Limb (tissue), 2 donors: ENCODE results near the gene PUM1.

Source experiments
- DNase-seq, 2 donors: peaks; one replicate each; pipeline ENCODE4 v3.0.0-alpha.2; 2016; ENCODE audit errors: extremely low spot score in 2 of 2

The PUM1 gene

DNA sequence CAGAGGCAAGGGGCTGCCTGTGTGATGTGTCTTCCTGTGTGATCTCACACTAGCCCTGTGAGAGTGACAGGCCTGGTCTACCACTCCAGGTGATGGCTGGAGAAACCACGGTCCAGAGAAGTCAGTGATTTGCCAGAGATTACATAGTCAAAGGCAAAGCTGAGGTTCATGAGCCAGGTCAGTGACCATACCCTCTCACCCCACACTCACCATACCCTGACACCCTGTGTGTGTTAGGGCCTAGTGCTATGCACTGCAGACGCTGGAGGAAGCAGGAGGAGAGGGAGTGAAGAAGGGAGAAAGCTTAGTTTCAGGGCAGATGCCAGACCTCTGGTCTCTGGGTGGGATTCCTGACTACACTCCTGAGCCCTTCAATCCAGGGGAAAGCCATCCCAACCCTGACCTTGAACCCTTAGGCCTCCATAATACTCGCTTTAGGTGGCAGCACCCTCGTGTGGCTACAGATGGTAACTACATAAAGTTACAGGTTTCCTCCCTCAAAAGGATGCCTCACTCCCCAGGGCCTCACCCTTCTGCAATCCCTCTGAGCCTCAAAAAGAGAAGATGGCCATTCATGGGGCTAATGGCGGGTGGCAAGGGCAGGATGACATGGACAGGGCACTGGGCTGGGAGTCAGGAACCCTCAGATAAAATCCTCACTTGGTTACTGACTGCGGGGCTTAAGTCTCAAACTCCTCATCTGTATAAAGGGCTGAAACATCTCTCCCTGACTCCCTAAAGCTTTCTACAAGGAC lies 136.2 kb downstream of the PUM1 start:
- no peak for DNase-seq

DNA sequence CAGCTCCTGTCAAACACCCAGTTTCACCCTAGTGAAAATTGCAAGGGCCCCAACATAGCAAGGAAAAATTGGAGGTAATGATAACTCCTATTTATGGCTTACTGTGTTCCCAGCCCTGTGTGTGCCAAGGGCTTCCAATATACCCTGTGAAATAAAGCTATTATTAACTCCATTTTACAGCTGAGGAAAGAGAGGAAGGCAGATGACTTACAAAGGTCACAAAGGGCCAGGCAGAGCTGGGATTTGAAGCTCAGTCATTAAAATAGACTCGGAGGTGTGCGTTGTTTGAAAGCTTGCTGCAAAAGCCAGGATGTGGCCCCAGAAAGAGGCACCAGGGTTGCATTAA lies 136.8 kb downstream of the PUM1 start:
- DNase-seq, result no peak

DNA sequence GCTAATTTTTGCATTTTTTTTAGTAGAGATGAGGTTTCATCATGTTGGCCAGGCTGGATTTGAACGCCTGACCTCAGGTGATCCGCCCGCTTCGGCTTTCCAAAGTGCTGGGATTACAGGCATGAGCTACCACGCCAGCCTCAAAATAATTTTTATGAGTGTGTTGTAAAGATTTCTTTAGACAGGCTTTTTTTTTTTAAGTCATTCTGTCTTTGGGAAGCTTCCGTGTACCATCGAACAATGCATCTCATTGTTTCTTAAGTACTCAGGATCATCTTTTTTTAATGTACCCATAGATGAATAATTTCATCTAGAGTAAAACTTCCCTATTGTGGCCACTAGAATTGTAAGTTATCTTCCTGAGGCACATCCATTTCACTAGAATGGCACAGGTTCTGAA lies 137.3 kb downstream of the PUM1 start:
- DNase-seq, result no peak

DNA sequence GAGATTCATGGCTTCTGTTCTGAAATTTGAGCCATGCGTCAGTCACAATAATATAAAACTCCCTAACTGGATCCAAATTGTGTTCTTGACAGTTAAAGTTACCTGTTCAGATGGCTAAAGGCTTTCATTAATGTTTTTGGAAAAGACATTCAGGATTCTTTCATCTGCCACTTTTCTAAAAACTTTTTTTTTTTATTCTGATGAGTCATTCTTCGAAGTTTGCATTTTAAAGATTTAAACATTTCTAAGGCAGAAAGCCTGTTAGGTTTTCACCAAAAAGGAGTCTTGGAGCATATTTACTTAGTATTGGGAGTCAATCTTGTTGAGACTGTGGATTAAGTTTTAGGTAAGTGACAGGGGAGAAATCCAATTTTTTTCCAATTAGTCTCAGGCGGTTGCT lies 138.1 kb downstream of the PUM1 start:
- DNase-seq, result no peak

DNA sequence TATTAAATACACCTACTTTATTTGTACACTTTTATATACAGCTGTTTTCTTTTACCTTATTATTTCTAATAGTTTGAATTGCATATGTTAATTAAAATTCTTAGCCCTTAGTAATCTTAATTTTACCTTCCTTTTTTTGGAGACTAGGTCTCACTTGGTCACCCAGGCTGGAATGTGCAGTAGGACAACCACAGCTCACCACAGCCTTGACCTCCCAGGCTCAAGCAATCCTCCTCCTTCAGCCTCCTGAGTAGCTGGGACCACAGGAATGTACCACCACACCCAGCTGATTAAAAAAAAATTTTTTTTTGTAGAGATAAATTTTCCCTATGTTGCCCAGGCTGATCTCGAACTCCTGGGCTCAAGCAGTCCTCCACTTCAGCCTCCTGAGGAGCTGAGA lies 141.9 kb downstream of the PUM1 start:
- DNase-seq, result no peak

DNA sequence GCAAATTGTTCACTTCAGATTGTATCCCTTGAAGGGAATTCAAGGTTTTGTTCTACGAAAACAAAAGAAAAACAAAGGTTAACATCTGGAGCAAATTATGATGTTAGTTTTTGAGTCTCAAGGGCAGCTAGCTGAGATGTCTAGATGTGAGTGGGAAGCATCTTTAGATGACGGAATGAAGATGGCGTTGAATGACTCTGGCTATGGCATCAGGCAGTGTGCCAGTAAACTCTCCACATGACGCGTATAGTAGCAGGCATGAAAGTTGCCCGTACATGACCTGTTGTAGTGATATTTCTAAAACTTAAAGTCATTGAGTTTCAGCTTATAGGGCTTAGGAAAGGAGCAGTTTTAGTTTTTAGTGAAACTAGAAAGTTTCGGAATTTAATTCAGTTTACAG lies 144.7 kb downstream of the PUM1 start:
- no peak for DNase-seq

DNA sequence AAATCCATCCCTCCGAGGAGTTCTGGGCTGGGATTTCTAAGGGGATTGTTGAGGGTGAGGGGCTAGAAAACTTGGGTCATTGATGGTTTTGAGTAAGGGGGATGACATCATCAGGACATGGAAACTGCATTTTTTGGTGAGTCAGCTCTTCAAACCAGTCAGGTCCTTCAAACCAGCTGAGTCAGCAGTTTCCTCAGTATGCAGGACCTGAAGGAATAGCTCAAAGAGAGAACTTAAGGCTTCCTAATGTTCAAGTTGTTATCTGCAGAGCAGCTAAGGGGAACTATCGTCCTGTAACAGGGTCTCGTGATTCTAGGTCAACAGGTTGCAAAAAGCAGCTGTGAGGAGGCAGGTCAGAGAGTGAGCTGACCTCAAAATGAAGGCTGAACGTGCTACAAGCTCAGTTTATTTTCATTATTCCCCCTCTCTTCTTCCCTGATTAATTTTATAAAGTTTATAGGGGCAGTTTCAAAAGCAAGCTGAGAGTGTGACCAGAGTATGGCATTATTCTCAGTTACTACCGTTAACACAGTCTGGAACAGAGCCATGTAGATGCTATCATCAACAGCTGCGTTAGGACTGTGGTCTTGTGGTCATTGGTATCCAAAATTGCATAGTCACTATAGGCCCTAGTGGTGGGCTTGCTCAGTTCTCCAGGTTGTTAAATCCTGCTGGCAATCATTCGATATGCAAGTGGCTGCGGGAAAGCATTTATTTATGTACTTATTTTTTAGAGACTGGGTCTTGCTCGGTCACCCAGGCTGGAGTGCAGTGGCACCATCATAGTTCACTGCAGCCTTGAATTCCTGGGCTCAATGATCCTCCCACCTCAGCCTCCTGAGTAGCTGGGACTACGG lies 146.3 kb downstream of the PUM1 start:
- DNase-seq, result no peak

DNA sequence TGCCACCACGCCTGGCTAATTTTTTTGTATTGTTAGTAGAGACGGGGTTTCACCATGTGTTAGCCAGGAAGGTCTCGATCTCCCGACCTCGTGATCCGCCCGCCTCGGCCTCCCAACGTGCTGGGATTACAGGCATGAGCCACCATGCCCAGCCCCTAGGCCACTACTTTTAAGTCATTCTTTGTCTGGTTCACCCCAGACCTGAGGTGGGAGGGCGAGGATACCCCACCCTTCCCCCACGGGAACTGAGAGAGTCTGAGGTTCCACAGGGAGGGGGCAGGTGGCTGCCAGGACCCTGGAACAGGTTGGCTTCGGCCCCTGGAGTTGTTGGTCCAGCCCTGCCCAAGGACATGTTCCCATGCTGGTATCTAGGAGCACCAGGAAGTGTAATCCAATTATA lies 149.2 kb downstream of the PUM1 start:
- peak in 1 of 2 donors; percentile 24 for DNase-seq

DNA sequence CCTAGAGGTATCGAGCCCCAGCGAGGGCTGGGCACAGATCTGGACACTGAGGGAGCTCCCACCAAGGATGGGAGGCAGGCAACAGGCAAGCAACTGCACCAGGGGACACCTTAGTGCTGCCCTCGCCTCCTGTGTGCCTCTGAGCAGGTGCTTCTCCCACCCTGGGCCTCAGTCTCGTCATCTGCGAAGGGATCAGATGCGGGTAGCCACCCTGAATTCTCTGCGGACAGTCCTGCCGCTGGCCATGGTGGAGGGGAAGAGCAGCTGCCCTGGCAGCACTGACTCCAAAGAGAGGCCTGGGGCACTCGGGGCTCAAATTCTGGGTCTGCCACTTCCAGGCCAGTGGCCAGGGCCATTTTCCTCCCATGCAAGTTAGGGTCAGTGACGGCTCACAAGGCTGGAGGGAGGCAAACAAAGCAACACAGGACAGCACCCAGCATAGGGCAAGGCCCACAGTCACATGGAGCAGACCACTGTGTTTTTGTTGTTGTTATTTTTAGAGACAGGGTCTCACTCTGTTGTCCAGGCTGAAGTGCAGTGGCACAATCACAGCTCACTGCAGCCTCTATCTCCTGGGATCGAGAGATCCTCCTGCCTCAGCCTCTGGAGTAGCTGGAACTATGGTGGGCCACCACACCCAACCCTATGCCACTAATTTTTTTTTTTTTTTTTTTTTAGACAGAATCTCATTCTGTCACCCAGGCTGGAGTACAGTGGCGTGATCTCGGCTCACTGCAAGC lies 149.9 kb downstream of the PUM1 start:
- peak in 1 of 2 donors; percentile 17 for DNase-seq

DNA sequence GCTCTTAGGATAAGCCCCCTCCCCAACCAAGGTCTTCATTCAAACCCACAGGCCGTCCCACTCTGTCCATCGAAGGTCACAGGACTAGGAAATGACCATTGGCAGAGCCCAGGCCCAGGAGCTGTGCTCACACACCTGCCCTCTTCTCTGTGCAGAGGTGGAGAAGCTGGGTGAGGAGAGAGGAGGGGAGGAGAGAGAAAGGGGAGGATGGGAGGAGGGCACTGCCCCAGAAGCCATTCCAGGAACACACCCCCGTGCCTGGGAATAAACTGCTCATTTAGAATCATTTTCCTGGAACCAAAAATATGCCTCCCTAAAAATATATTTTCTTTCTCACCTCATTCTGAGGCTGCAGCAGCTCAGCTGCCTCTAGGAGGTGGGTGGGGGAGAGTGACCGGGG lies 150.6 kb downstream of the PUM1 start:
- no peak for DNase-seq

DNA sequence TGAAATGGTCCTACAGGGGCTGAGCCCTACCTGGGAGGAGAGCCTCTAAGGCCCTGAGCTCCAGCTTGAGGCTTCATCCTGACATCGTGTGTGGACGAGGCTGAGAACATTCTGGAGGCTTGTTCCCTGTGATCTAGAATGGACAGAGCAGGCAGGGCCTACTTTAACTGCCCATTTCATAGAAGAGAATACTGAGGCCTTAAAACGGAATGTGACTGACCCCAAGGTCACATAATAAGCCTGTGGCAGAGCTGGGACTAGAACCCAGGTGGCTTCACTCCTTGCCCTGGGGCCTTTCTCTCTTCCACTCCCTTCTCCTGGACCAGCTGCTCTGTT lies 151.0 kb downstream of the PUM1 start:
- no peak for DNase-seq

DNA sequence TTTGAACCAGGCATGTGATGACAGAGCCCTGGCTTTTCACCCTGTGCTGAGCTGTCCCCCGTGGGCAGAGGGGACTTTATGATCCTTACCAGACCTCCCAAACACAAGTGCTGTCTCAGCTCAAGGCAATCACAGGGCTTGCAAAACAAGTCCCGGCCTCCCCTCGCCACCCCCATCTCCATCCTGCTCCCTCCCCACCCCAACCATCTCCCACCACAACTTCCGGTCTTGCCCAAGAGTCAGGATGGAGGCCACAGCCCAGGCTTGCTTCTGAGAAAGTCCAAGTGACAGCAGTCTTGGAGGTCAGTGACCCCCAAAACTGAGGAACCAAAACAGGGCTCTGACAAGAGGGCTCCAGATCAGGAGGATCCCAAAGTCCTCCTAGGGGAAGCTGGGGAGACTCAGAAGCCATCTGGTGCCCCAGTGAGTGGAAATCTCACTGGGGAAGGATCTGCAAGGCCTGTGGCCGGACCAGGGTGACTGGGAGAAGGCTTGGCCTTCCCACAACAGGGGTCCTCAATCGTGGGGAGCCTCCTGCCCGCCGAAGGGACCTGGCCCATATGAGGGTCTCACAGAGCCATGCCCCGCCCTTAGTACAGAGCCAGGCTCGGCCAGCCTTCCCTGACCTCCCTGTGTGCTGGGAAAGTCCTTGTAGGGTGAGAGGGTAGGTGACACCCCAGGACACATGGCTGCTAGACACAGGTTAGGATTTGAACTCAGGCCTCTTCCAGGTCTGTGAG lies 152.4 kb downstream of the PUM1 start:
- DNase-seq, result no peak

DNA sequence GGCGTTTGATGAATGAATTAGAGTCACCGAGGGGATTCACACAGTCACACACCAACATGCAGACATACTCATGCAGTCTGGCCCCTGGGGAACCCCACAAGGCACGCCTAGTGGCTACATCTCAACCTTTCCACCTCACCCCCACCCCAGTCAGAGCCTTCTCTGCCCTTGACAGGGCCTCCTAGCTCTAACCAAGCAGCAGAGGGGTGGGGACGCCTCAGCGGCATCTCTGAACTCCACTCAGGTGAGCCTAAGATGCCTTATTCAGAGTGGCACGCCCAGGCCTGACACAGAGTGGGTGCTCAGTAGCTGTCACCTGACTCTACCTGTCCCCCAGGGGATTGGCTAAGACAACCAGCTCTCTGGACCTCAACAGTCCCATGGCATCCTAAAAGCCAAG lies 153.3 kb downstream of the PUM1 start:
- DNase-seq, result no peak

DNA sequence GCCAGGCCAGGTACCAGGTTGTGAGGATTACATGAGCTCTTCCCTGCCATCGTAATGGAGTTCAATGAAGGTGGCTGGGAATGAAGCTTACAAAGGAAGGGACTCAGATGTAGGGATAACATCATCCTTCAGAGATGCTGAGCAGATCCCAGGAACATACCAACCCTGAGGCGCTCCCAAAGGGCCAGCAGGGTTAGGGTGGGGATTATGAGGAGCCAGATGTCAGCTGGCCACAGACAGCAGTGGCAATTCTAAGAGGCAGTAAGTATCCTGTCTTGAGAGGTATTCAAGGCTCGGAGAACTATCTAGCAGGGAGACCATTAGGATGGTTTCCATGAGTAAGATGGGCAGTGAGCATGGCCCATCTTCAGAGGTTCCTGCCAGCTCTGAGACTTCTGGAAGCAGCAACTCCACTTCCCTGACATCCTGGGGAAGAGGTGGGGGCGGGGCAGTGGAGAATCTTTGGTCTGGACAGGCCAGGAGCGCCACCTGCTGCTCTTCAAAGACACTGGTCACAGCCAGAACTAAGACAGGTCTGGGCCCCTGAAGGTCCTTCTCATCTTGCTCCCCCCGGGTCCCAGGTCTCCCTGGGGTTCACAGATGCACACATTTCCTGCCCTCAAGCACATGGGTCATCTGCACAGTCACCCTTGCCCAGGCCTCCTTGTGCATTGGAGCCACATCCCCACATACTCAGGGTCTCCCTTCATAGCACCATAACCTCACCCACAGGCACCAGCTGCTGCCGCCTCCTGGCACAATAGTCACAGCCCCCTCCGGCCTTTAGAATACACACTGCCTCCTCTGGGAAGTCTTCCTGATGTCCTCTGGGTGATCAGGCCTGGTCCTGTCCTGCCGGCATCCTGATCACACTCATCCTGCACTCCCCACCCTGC lies 154.2 kb downstream of the PUM1 start:
- peak; percentile 91 to 93 for DNase-seq

DNA sequence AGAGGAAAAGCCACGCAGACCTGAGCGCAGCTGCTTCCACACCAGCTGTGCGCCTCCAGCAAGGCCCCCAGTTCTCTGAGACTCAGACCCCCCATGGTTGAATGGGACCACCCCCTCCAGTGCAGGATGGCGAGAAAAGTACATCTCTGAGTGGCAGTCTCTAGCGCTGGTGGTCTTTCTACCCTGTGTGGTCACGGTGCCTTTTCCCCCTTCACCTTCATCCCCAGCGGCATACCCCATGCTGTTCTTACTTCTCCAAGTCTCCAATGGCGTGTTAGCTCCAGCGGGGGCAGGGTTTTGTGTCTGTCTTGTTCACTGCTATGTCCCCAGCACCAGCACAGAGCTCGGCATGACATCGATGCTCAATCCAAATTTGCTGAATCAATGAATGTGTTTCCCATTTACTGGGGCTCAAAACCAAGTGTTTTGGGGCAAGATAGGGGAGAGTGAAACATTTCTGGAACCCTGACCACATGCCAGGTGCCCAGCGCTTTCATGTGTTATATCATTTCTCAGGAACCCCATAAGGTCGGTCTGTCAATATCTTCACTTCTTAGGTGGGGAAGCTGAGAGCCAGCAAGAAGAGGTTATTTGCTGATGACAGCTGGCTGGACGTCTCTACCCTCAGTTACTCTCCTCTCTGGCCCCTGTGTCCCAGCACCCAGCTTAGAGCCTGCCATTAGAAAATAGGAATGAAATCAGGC lies 156.0 kb downstream of the PUM1 start:
- DNase-seq, result no peak

DNA sequence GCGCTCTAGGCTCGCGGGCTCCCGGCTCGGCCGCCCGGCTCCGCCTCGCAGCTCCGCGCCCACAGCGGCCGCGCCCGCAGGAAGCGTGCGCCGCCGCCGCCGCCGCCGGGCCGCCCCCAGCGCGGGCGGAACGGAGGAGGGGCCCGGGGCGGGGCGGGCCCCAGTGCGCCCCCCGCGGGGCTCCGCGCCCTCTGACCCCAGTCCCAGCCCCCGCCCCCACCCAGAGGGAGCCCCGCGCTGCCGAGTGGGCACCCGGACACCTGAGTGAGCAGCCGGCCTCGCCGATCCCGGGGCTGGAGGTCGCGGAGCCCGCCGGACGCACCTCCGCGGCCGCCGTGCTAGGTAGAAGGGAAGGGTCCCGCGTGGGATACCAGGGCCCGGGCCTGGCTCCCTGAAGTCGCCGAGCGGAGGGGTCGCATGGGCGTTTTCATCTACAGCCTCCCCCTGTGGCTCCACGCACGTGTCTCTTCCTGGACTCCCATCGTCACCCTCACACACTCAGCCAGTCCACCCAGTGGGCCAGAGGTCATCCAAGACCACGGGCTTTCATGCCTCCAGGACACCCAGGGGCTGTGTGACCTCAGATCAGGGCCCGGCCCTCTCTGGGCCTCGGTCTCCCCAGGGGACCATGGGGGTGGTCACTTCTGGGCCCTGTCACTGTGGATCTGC lies 156.7 kb downstream of the PUM1 start, which contains the start of gene SDC3:
SDC3 (minus strand) TSS at position 63 of the 669 bp plus-strand sequence. CDS start 172 bp downstream, outside the sequence.
- peak in 1 of 2 donors; percentile 64 for DNase-seq

DNA sequence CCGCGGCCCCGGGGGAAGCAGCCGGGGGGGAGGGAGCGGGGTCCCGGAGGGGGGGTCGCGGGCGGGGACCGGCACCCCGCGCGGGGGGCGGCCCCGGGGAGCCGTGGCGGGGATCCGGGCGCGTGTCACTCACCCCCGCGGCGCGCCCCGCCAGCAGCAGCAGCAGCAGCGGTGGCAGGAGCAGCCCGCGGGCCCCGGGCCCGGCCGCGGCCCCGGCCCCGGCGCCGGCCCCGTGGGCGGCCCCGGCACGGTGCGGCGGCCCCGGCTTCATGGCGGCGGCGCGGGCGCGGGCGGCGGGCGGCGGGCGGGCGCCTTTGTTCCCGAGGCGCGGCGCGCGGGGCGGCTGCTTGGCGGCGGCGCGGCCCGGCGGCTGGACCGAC lies 157.2 kb downstream of the PUM1 start:
- DNase-seq, result no peak

DNA sequence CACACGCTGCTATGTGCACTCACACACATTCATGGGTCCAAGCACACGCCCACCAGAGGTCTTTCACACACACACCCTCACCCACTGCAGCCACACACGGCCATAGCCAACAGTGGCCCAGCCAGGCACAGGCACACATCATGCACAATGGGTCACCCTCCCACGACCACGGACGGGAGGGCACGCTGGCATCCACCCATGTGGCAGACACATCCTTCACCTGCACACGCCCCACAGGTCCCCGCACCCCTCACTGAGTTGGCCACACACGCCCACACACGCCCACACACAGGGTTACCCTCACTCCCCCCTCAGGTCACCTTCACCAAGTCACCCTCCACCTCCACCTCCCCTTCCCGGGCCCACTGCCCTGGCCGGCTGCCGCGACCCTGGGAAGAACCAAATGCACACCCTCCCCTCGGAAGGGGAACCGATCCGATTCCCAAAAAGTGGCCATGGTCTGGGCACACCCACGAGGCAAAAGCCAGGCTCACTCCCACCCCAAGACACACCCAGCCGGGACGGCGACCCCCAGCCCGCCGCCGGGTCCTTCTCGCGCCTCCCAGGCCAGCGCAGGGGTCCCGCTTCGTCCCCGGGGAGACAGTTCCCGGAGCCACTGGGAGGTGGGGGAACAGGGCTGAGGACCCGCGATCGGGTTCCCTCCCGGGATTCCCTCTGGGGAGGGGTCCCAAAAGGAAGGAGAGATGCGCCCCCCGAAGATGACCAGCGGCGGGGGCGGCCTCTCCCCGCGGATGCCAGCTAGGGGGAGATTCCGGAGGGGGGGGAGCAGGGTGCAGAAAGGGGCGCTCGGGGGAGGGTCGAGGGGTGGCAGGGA lies 157.8 kb downstream of the PUM1 start:
- peak in 1 of 2 donors; percentile 69 for DNase-seq
